SK-N-MC (cell line): Measurements from ENCODE around the gene ADCY5.

Experiments used
- DNase-seq: peaks from one replicate; pipeline ENCODE4 v3.0.0-alpha.2; 2011; ENCODE audit warnings: low read depth, low spot score
- H3K27ac ChIP-seq: fragments of 200-600 bp; sonication (generic); 2 replicates; pipeline ENCODE4 v1.5.1; 2016; ENCODE audit warnings: mixed run types
- H3K36me3 ChIP-seq: fragments of 200-600 bp; sonication (generic); 2 replicates; pipeline ENCODE4 v1.6.1; 2017; ENCODE audit warnings: antibody characterized with exemption, low read length, mixed read lengths; ENCODE audit not compliant: insufficient read depth
- H3K4me3 ChIP-seq: fragments of 200-600 bp; sonication (generic); 2 replicates; pipeline ENCODE4 v1.5.1; 2016
- H3K9ac ChIP-seq: fragments of 200-600 bp; sonication (generic); 2 replicates; pipeline ENCODE4 v1.8.0; 2017; ENCODE audit warnings: mixed run types, mixed read lengths; ENCODE audit not compliant: insufficient read length
- H3K9me3 ChIP-seq: fragments of 200-600 bp; sonication (generic); 2 replicates; pipeline ENCODE4 v1.6.1; 2017; ENCODE audit warnings: low read depth, mild to moderate bottlenecking, antibody characterized with exemption, low read length, moderate library complexity, mixed read lengths
- EZH2 ChIP-seq: fragments of 200-600 bp; sonication (generic); IDR thresholded peaks from one replicate; pipeline ENCODE4 v1.6.1; 2017; ENCODE audit warnings: antibody characterized with exemption
- FOXP2 ChIP-seq: optimal IDR thresholded peaks from 2 replicates; pipeline ENCODE3; 2011; ENCODE audit warnings: mild to moderate bottlenecking, moderate library complexity; ENCODE audit not compliant: insufficient read depth; ENCODE audit errors: extremely low read length, control extremely low read depth
- POLR2AphosphoS5 ChIP-seq: IDR thresholded peaks from 2 replicates; pipeline ENCODE4 v1.6.1; 2012; ENCODE audit warnings: mild to moderate bottlenecking, low read depth, low read length, borderline replicate concordance

The ADCY5 gene

DNA sequence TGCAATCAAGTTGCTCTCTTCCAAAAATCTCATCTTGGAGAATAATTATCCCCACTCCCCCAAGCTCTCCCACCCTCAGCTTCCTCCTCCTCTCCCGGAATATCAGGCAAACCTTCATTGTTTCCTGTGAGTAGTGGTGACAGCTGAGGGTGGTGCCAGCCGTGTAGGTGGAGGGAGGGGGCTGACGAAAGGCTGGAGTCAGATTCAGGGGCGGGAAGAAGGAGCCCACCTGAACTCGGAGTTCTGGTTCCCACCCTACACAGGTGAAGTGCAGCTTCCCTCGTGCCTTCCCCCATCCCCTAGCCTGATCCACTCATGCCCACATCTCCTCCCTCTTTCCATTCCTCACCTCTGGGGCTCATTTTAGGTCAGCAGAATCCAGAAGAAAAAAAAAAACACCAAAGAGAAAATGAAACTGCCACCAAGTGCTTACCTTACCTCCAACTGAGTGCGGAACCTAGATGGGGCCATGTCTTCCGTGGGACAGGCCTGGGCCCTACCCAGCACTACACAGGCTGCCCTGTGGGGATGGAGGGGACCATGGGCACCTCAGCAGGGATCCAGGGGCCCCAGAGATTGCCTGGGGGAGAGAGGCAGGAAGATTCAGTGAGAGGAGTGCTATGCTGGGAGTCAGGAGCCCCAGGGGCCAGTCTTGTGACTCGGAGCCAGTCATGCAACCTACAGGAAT lies 81.3 kb downstream of the ADCY5 start:
- TF ChIP-seq POLR2AphosphoS5 (no peak), EZH2 (no peak)
- Histone ChIP-seq H3K9me3 (no peaks in the 10 kb centered on the region), H3K27ac (no peak overlapping the region), H3K4me3 (no peak overlapping the region), H3K9ac (no peak overlapping the region), H3K36me3 (no peaks in the 10 kb centered on the region)
- no peak for DNase-seq

DNA sequence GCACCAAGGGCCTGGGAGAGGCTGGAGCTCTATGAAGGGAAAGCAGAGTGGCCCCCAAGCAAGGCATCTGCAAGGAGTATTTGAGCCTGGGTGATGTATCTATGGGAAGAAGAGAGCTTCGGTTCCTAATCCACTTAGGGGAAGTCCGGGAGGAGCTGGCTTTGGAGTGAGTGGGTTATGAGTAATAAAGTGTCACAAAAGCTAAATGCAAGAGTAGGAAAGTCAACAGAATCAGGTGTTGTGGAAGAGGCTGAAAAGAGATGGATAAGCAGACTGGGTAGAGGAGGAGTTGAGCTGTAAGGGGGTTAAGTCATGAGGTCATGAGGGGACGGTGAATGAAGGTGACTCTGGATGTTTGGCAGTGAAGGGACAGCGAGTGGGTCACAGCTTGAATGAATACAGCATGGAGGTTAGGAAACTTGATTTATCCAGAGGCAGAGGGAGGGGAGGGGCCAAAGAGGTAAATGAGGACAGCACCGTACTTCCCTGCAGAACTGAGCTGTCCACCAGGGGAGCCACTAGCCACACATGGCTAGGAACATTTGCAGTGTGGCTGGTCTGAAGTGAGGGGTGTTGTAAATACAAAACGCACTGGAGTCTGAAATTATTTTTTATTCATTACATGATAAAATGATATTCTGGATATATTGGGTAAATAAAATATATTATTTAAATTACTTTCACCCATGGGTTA lies 83.3 kb downstream of the ADCY5 start:
- TF ChIP-seq EZH2 = no peak
- no peak for TF ChIP-seq POLR2AphosphoS5
- no peak for TF ChIP-seq FOXP2

DNA sequence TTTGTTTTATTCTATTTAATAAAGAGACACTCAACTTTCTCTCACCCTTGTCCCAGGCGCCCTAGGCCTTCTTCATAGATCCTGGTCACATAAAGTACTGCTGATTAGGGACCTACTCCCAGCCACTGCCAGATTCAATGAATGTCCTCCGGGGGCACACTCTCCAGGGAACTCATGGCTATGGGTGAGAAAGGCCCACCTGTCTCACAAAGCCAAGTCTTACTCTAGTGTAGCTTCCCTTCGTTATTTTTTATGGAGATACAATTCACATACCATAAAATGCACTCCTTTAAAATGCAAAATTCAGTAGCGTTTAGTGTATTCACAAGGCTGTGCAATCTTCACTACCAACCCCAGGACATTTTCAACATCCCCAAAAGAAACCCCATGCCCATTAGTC lies 87.8 kb downstream of the ADCY5 start:
- no peak for TF ChIP-seq POLR2AphosphoS5
- TF ChIP-seq EZH2 = no peak
- TF ChIP-seq FOXP2 = no peak
- Histone ChIP-seq H3K36me3 (no peaks in the 10 kb centered on the region), H3K27ac (no peak overlapping the region), H3K9me3 (no peaks in the 10 kb centered on the region), H3K9ac (no peak overlapping the region), H3K4me3 (no peak overlapping the region)
- DNase-seq = no peak

More for the DNA sequence above, 83.3 kb downstream of the ADCY5 start:
- Histone ChIP-seq H3K27ac (no peak overlapping the region), H3K9ac (no peak overlapping the region), H3K4me3 (no peak overlapping the region), H3K9me3 (no peaks in the 10 kb centered on the region), H3K36me3 (no peaks in the 10 kb centered on the region)
- no peak for DNase-seq

DNA sequence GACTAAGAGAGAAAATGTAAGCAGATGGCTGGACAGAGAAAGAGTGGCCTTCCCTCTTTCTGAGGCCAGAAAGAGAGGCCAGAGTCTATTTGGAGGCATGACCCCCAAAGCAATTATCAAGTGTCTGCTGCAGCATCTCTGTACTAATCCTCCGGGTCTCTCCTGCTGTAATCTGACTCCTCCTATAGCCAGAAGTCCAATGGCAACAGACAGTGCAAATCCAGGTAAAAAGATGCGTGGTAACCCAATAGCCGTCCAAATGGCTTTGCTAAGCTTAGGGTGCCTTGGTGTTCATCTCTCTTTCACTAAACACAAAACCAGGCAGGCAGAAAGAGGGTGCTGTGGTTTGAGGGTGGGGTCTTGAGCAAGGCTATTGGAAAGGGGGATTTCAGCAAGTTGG lies 91.6 kb downstream of the ADCY5 start:
- Histone ChIP-seq H3K9me3 (no peaks in the 10 kb centered on the region), H3K4me3 (no peak overlapping the region), H3K27ac (no peak overlapping the region), H3K36me3 (peaks cover 4% of the 10 kb centered on the region; the same call in 1 of the 2 replicates), H3K9ac (no peak overlapping the region)
- TF ChIP-seq POLR2AphosphoS5 = no peak
- TF ChIP-seq FOXP2 = no peak
- no peak for TF ChIP-seq EZH2
- no peak for DNase-seq

DNA sequence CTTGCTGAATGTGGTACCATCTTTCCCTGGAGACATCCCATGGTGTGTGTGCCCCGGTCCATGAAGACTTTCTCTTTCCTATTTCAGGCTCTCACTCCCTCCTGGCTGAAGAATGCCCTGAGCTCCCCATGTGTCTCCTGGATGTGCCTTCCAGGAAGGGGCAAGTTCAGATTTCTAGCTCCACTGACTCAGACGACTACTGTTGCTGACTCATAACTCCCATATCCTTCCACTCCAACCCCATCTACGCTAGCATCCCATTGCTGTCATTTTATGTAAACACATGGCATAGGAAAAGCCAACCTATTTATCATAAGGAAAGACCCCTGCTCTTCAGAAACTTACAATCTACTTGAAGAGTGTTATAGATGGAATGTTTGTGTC lies 95.0 kb downstream of the ADCY5 start:
- Histone ChIP-seq H3K9ac (no peak overlapping the region), H3K9me3 (no peaks in the 10 kb centered on the region), H3K27ac (no peak overlapping the region), H3K36me3 (peaks cover 4% of the 10 kb centered on the region; the same call in 1 of the 2 replicates), H3K4me3 (no peak overlapping the region)
- TF ChIP-seq POLR2AphosphoS5 (no peak), EZH2 (no peak), FOXP2 (no peak)
- DNase-seq = no peak

DNA sequence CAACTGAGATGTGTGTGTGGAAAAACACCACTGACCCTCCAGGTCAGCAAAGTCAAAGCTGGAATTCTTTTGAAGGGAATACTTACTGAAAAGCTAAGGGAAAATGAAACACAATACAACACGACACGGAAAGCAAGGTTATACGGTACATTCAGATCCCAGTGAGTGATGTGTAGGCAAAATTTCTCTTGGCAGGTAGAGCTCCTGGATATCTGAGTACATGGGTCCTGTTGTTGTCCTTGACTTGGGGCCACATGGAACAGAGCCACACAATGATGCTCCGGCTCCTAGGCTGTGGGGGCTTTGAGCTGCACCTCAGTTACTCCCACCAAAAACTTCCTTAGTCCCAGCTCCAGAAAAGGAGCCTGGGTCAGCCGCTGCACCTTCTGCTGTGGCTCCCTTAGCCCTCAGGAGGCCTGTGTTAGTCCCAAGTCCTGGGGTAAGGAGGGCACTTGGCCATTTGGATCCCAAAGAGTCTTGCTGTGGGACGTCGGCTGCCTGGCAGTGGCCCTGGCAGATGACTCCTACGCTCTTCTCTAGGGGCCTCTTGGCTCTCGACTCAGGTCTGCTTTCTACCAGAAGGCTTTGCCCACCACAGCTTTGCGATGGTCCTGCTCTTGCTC lies 95.6 kb downstream of the ADCY5 start:
- Histone ChIP-seq H3K9ac (no peak overlapping the region), H3K9me3 (no peaks in the 10 kb centered on the region), H3K36me3 (peaks cover 4% of the 10 kb centered on the region; the same call in 1 of the 2 replicates), H3K27ac (no peak overlapping the region), H3K4me3 (no peak overlapping the region)
- no peak for TF ChIP-seq POLR2AphosphoS5
- TF ChIP-seq EZH2 = no peak
- no peak for TF ChIP-seq FOXP2
- no peak for DNase-seq

DNA sequence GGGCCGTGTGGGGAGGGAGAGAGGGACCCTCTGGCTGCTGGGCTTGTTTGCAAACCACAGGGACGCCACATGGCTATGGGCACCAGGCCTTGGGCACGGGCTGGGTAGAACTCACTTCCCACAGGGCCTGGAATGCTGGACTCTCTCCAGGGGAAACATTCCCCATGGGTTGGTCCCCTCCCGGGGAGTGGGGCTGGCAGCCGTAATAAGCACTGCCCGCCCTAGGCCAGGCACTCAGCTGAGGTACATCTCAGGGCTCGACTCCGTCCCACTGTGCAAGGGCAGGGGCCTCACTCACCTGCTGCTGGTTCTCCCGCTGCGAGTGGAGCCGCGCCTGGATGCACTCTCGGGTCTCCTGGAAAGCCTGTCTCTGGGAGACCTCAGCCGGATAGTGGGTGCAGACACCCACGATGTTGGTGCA lies 96.7 kb downstream of the ADCY5 start:
- Histone ChIP-seq H3K36me3 (peaks cover 4% of the 10 kb centered on the region; the same call in 1 of the 2 replicates), H3K9ac (no peak overlapping the region), H3K4me3 (no peak overlapping the region), H3K27ac (no peak overlapping the region), H3K9me3 (no peaks in the 10 kb centered on the region)
- no peak for TF ChIP-seq EZH2
- no peak for TF ChIP-seq POLR2AphosphoS5
- no peak for TF ChIP-seq FOXP2
- DNase-seq = no peak

DNA sequence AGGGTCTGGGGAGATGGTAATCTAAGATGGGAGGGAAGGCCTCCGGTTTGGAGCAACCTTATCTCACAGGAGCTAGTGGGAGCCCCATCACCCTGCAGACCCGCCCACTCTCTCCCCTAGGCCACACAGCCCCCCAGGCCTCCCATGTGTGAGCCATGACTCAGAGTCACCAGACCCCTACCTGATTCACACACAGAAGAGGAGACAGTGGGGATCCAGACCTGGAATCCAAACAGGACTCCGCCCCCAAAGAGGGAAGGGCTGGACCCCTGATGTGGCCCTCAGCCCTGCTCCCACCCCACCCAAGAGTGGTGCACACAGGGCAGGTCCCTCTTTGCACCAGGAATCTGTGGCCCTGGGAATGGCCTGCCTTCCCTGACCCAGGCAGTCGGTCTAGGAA lies 97.4 kb downstream of the ADCY5 start:
- DNase-seq = no peak

DNA sequence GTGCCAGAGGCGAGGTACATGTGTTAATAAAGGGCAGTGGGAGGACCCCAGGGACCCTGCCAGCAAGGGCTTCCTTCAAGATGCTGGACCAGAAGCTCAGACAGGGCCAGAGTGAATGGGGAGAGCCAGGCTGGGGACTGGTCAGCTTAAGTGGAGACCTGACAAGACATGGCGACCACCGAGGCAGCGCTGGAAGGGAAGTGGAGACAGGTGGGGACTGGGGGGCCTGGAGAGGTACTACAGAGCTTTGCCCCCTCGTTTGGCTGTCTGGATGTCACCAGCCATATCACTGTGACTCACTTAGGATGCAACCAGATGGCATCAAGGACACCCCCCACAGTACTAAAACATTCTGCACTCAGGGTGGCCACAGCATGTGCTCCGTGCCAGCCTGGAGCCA lies 97.9 kb downstream of the ADCY5 start:
- H3K36me3 ChIP-seq = peaks cover 4% of the 10 kb centered on the region; the same call in 1 of the 2 replicates
- TF ChIP-seq POLR2AphosphoS5 = no peak
- TF ChIP-seq EZH2 = no peak
- no peak for TF ChIP-seq FOXP2
- H3K27ac ChIP-seq = no peak overlapping the region
- no peak overlapping the region for H3K4me3 ChIP-seq
- no peak overlapping the region for H3K9ac ChIP-seq
- no peaks in the 10 kb centered on the region for H3K9me3 ChIP-seq
- DNase-seq = no peak

More for the DNA sequence above, 97.4 kb downstream of the ADCY5 start:
- H3K36me3 ChIP-seq = peaks cover 4% of the 10 kb centered on the region; the same call in 1 of the 2 replicates
- no peak overlapping the region for H3K27ac ChIP-seq
- no peak overlapping the region for H3K9ac ChIP-seq
- H3K9me3 ChIP-seq = no peaks in the 10 kb centered on the region
- H3K4me3 ChIP-seq = no peak overlapping the region
- TF ChIP-seq POLR2AphosphoS5 (no peak), EZH2 (no peak), FOXP2 (no peak)
